Suprapubic skin (tissue), 4 donors: ENCODE measurements around the gene TSHZ1.

Experiments
- CTCF ChIP-seq, 2 donors: fragments of 200-600 bp in 1 of 2; fragments of 450-650 bp in 1 of 2; sonication (generic) in 1 of 2; IDR thresholded peaks; one replicate each; pipeline ENCODE4 v1.5.1; 2016 to 2019; ENCODE audit warnings: antibody characterized with exemption in 2 of 2, mild to moderate bottlenecking in 1 of 2, moderate library complexity in 1 of 2
- EP300 ChIP-seq: sonication (generic); formaldehyde crosslinking; IDR thresholded peaks from one replicate; pipeline ENCODE4 v1.6.1; 2017; ENCODE audit warnings: antibody characterized with exemption
- POLR2A ChIP-seq, 2 donors: fragments of 450-650 bp; IDR thresholded peaks; one replicate each; pipeline ENCODE4 v1.6.1; 2017; ENCODE audit warnings: antibody characterized with exemption in 2 of 2, mild to moderate bottlenecking in 2 of 2, moderate library complexity in 2 of 2
- POLR2AphosphoS5 ChIP-seq, 3 donors: sonication (generic); formaldehyde crosslinking; IDR thresholded peaks; one replicate each; pipeline ENCODE4 v1.6.1; 2017; ENCODE audit warnings: antibody characterized with exemption in 3 of 3

GRCh38 chr18:75206452-75207309 lies 3.9 kb upstream of the TSHZ1 start:
- TF ChIP-seq EP300 (no peak), CTCF (IDR thresholded peaks at IDR 0.05) (no peak), POLR2A (IDR thresholded peaks at IDR 0.05) (no peak), POLR2AphosphoS5 (IDR thresholded peaks at IDR 0.05) (no peak)
